GM10266 (cell line): ENCODE data around the gene PALM.

Experiments
- DNase-seq: peaks from one replicate; pipeline ENCODE4 v3.0.0; 2012; ENCODE audit errors: extremely low spot score
- TF ChIP-seq, protein P1 (sequence below): IDR thresholded peaks from 2 replicates; pipeline ENCODE4 v1.5.1; 2012; ENCODE audit warnings: mild to moderate bottlenecking, low read depth; ENCODE audit not compliant: control insufficient read depth, insufficient read depth; ENCODE audit errors: missing control alignments

Gene PALM

DNA sequence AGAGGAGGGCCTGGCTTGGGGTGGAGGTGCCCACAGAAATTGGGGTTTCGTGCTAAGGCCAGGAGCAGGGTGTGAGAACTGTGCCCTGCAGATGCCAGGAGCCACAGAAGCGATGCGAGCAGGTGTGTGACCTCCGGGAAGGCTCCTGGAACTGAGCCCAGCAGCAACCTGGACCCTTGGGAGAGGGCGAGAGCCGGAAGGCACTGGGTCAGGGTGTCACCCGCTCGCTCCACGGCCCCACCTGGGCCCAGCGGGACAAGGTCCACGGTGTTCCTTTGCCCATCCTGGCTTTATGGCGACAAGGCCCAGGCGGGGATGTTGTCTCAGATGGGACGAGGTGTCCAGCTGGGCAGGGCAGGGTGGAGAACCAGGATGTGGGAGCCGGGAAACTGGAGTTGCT is 46.3 kb downstream of the PALM start:
- DNase-seq = no peak
- TF ChIP-seq, protein P1, sequence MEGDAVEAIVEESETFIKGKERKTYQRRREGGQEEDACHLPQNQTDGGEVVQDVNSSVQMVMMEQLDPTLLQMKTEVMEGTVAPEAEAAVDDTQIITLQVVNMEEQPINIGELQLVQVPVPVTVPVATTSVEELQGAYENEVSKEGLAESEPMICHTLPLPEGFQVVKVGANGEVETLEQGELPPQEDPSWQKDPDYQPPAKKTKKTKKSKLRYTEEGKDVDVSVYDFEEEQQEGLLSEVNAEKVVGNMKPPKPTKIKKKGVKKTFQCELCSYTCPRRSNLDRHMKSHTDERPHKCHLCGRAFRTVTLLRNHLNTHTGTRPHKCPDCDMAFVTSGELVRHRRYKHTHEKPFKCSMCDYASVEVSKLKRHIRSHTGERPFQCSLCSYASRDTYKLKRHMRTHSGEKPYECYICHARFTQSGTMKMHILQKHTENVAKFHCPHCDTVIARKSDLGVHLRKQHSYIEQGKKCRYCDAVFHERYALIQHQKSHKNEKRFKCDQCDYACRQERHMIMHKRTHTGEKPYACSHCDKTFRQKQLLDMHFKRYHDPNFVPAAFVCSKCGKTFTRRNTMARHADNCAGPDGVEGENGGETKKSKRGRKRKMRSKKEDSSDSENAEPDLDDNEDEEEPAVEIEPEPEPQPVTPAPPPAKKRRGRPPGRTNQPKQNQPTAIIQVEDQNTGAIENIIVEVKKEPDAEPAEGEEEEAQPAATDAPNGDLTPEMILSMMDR = no peak

DNA sequence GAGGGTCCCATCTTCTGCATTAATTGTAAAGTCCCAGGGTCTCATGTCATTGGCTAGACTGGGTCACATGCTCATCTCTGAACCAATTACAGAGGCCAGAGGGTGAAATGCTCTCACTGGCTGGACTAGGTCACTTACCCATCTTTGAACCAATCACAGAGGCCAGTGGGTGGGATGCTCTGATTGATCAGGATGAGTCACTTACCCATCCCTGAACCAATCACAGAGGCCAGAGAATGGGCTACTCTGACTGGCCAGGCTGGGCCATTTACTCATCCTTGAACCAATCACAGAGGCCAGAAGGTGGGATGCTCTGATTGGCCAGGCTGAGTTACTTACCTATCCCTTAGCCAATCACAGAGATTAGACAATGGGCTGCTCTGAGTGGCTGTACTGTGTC is 47.5 kb downstream of the PALM start:
- no peak for DNase-seq
- TF ChIP-seq, protein P1 = no peak

DNA sequence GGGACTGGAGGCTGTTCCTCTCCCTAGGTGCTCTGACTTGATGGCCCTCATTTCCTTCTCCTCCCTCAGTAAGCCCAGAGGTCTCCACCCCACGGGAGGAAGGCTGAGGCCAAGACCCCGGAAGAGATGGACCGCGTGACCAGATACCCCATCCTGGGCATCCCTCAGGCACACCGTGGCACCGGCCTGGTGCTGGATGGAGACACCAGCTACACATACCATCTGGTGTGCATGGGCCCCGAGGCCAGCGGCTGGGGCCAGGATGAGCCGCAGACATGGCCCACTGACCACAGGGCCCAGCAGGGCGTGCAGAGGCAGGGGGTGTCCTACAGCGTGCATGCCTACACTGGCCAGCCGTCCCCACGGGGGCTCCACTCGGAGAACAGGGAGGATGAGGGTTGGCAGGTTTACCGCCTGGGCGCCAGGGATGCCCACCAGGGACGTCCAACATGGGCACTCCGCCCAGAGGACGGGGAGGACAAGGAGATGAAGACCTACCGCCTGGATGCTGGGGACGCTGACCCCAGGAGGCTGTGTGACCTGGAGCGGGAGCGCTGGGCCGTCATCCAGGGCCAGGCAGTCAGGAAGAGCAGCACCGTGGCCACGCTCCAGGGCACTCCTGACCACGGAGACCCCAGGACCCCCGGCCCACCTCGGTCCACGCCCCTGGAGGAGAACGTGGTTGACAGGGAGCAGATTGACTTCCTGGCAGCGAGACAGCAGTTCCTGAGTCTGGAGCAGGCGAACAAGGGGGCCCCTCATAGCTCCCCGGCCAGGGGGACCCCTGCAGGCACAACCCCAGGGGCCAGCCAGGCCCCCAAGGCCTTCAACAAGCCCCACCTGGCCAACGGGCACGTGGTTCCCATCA is 48.3 kb downstream of the PALM start:
- TF ChIP-seq, protein P1 = no peak
- no peak for DNase-seq

DNA sequence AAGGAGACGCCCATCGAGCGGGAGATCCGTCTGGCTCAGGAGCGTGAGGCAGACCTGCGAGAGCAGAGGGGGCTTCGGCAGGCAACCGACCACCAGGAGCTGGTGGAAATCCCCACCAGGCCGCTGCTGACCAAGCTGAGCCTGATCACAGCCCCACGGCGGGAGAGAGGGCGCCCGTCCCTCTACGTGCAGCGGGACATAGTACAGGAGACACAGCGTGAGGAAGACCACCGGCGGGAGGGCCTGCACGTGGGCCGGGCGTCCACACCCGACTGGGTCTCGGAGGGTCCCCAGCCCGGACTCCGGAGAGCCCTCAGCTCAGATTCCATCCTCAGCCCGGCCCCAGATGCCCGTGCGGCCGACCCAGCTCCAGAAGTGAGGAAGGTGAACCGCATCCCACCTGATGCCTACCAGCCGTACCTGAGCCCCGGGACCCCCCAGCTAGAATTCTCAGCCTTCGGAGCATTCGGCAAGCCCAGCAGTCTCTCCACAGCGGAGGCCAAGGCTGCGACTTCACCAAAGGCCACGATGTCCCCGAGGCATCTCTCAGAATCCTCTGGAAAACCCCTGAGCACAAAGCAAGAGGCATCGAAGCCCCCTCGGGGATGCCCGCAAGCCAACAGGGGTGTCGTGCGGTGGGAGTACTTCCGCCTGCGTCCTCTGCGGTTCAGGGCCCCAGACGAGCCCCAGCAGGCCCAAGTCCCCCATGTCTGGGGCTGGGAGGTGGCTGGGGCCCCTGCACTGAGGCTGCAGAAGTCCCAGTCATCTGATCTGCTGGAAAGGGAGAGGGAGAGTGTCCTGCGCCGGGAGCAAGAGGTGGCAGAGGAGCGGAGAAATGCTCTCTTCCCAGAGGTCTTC is 49.3 kb downstream of the PALM start:
- TF ChIP-seq, protein P1 = no peak

DNA sequence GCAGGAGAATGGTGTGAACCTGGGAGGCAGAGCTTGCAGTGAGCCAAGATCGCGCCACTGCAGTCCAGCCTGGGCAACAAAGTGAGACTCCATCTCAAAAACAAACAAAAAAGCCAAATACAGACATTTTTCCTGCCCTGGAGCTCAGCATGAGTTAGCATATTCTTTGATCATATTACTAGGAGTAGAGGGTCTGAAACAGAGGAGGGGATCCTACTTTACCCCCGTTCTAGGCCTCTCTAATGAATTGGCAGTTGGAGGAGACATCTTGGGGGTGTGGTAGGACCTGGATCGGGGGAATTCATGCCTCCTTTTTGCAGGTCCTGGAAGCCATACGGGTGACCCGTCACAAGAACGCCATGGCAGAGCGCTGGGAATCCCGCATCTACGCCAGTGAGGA is 54.4 kb downstream of the PALM start:
- no peak for DNase-seq
- TF ChIP-seq, protein P1 = no peak

More for the DNA sequence above, 49.3 kb downstream of the PALM start:
- peak; percentile 12 for DNase-seq

DNA sequence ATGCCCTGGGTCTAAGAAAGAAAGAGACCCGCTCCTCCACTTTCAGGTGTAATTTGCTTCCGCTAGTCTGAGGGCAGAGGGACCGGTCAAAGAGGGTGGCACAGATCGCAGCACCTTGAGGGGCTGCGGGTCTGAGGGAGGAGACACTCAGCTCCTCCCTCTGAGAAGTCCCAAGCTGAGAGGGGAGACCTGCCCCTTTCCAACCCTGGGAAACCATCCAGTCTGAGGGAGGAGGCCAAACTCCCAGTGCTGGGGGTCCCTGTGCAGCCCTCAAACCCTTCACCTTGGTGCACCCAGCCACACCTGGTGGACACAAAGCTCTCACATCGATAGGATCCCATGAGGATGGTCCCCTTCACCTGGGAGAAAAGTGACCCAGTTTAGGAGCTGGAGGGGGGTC is 55.1 kb downstream of the PALM start:
- DNase-seq = no peak
- TF ChIP-seq, protein P1 = no peak
